ENCODE data around the gene STRBP. TPM values are rescaled to one million over a fixed set of nuclear protein-coding genes. Genes with fewer than 3 reads are reported as not detected.
"Not testable (repeated sequence)": the region's sequence is repeated elsewhere in the genome, so short reads cannot be mapped to it uniquely, and the experiment has no call there.

Gene STRBP
- total and polyA plus RNA-seq, 12 donors = 4.2 to 12.4 (median 8.1) TPM

DNA sequence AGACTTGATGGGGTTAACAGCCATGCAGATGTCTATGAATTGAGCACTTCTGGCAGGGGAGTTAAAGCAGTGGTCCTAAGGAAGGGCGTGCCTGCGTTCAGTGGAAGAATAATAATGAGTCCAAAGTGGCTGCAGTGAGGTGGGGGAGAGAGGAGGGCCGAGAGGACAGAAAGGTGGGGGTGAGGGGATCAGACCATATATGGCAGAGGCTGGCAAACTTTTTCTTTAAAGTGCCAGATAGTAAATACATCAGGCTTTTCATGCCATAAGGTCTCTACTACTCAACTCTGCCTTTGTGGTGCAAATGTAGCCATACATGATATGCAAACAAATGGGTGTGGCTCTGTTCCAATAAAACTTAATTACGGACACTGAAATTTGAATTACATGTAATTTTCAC lies 77.1 kb downstream of the STRBP start:
- intact Hi-C loops (cut with DNase I) = no loop called here
- no peak for DNase-seq
- 70 to 80% (median 77%) methylated on average over 4 of the region's 4 CpGs for WGBS, 4 donors
- Histone ChIP-seq H3K4me3 (no peak overlapping the region), H3K27ac (no peak overlapping the region), H3K36me3 (replicated peaks in 1 of 2) (no peaks in the 10 kb centered on the region), H3K4me1 (replicated peaks in 1 of 2) (no peaks in the 10 kb centered on the region), H3K9me3 (replicated peaks in 1 of 3) (no peaks in the 10 kb centered on the region), H3K27me3 (no peaks in the 10 kb centered on the region)
- no peak for TF ChIP-seq POLR2A (IDR thresholded peaks at IDR 0.05)
- TF ChIP-seq, protein P1, sequence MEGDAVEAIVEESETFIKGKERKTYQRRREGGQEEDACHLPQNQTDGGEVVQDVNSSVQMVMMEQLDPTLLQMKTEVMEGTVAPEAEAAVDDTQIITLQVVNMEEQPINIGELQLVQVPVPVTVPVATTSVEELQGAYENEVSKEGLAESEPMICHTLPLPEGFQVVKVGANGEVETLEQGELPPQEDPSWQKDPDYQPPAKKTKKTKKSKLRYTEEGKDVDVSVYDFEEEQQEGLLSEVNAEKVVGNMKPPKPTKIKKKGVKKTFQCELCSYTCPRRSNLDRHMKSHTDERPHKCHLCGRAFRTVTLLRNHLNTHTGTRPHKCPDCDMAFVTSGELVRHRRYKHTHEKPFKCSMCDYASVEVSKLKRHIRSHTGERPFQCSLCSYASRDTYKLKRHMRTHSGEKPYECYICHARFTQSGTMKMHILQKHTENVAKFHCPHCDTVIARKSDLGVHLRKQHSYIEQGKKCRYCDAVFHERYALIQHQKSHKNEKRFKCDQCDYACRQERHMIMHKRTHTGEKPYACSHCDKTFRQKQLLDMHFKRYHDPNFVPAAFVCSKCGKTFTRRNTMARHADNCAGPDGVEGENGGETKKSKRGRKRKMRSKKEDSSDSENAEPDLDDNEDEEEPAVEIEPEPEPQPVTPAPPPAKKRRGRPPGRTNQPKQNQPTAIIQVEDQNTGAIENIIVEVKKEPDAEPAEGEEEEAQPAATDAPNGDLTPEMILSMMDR (IDR thresholded peaks at IDR 0.05) = no peak

DNA sequence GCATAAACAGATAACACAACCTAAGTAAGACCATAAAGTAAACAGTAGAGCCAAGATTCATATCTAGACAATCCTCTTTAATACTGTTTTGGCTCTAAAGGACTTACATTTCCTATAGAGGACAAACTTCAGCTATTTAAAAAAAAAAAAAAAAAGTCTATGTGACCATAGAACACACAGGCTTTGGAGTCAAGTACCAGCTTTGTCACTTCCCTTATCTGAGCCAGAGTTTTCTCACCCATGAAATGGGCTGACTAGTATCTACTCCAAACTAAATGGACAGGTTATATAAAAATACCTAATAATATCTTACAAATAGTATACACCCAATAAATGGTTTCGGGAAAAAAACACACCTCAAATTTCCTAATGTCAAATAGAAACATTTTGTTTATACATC lies 81.3 kb downstream of the STRBP start:
- no peak for TF ChIP-seq POLR2A (IDR thresholded peaks at IDR 0.05)
- TF ChIP-seq, protein P1 (IDR thresholded peaks at IDR 0.05) = no peak
- intact Hi-C loops (cut with DNase I) = no loop called here
- no peak overlapping the region for H3K27ac ChIP-seq
- H3K27me3 ChIP-seq = no peaks in the 10 kb centered on the region
- H3K4me1 ChIP-seq (replicated peaks in 1 of 2) = no peaks in the 10 kb centered on the region
- H3K4me3 ChIP-seq = no peak overlapping the region
- WGBS, 4 donors = 91 to 100% (median 99%) methylated on average over 1 of the region's 1 CpG
- H3K36me3 ChIP-seq (replicated peaks in 1 of 2) = no peaks in the 10 kb centered on the region
- DNase-seq = no peak
- H3K9me3 ChIP-seq (replicated peaks in 1 of 3) = no peaks in the 10 kb centered on the region

DNA sequence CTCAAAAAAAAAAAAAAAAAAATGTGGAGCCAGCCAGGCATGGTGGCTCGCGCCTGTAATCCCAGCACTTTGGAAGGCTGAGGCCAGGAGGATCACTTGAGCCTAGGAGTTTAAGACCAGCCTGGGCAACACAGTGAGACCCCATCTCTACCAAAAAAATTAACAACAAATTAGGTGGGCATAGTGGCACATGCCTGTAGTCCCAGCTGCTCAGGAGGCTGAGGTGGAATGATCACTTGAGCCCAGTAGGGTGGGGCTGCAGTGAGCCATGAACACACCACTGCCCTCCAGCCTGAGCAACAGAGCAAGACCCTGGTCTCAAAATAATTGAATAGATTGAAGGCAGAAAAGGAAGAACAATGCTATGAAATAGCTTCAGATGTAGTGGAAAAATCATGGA lies 82.4 kb downstream of the STRBP start:
- H3K9me3 ChIP-seq (replicated peaks in 1 of 3); H3K27me3 ChIP-seq; H3K4me1 ChIP-seq (replicated peaks in 1 of 2); DNase-seq; H3K27ac ChIP-seq; intact Hi-C loops (cut with DNase I); H3K4me3 ChIP-seq; H3K36me3 ChIP-seq (replicated peaks in 1 of 2): not testable (repeated sequence)
- WGBS, 4 donors = 93 to 100% (median 95%) methylated on average over 2 of the region's 2 CpGs

DNA sequence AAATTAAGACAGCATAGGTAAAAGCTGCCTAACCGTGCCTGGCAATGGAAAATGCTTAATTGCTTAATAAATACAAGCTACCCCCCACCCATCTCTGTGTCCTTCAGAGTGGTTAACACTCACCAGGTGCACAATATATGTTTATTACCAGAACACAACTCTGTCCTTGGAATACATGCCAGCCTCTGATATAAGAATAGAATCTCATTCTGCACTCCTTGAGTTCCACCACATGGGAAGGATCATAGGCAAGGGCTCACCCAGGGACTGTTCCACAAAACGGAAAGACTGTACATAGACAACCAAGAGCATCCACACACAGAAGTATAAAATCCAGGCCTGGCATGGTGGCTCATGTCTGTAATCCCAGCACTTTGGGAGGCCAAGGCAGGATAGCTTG lies 91.4 kb downstream of the STRBP start:
- 90 to 99% (median 95%) methylated on average over 2 of the region's 2 CpGs for WGBS, 4 donors
- intact Hi-C loops (cut with DNase I) = loop anchor here in 1 of 2 donors (10.0 kb wide), 1 partner anchor 268 kb away; no protein-coding TSS in a partner anchor
- TF ChIP-seq, protein P1 (IDR thresholded peaks at IDR 0.05) = no peak
- no peak for TF ChIP-seq POLR2A (IDR thresholded peaks at IDR 0.05)
- H3K36me3 ChIP-seq (replicated peaks in 1 of 2) = no peaks in the 10 kb centered on the region
- no peak overlapping the region for H3K4me3 ChIP-seq
- no peaks in the 10 kb centered on the region for H3K9me3 ChIP-seq (replicated peaks in 1 of 3)
- no peak for DNase-seq
- no peaks in the 10 kb centered on the region for H3K4me1 ChIP-seq (replicated peaks in 1 of 2)
- no peaks in the 10 kb centered on the region for H3K27me3 ChIP-seq
- no peak overlapping the region for H3K27ac ChIP-seq

DNA sequence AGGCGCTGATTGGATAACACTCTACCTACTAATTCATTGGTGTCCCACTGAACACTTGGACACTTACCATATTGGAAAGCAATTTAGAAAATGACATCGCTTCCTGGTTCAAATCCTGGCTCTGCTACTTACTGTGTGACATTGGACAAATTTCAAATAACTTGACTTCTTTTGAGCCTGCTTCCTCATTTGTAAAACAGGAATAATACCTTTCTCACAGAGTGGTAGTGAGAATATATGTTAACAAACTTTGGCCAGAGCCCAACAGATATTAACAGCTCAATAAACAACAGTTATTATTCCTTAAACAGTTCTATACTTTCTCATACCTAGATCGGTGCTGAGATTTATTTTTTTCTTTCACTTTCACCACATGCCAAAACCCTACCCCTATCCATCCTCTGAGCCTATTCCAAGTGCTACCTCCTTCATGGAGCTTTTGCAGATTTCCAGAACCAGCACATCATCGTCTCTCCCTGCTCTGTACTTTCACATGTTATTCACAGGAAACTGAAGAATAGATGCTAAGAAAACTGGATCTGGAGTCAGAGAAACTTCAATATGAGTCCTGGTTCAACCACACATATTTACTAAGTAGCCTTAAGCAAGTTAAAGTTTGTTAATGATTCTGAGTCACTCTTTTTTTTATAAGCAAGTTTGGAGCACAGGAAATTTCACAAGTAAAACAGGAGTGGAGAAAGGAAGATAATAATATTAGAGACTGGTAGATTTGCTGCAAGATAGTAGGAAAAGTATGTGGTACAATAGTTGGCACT lies 92.3 kb downstream of the STRBP start:
- H3K36me3 ChIP-seq (replicated peaks in 1 of 2) = no peaks in the 10 kb centered on the region
- H3K27ac ChIP-seq = no peak overlapping the region
- intact Hi-C loops (cut with DNase I) = loop anchor here in 1 of 2 donors (10.0 kb wide), 1 partner anchor 269 kb away; no protein-coding TSS in a partner anchor
- TF ChIP-seq, protein P1 (IDR thresholded peaks at IDR 0.05) = no peak
- 86 to 90% (median 89%) methylated on average over 4 of the region's 4 CpGs for WGBS, 4 donors
- H3K4me1 ChIP-seq (replicated peaks in 1 of 2) = no peaks in the 10 kb centered on the region
- no peak overlapping the region for H3K4me3 ChIP-seq
- H3K9me3 ChIP-seq (replicated peaks in 1 of 3) = no peaks in the 10 kb centered on the region
- H3K27me3 ChIP-seq = no peaks in the 10 kb centered on the region
- no peak for DNase-seq
